HL-60 (cell line): ENCODE results near the gene JPH3.

Experiments used
- CTCF ChIP-seq: IDR thresholded peaks from one replicate; pipeline ENCODE4 v1.5.1; 2011; ENCODE audit warnings: low read length, control low read depth, inconsistent platforms; ENCODE audit not compliant: insufficient read depth
- GABPA ChIP-seq: IDR thresholded peaks from 2 replicates; pipeline ENCODE4 v1.6.1; 2012; ENCODE audit warnings: low read depth
- POLR2AphosphoS5 ChIP-seq: IDR thresholded peaks from 2 replicates; pipeline ENCODE4 v1.6.1; 2012; ENCODE audit warnings: low read depth
- SPI1 ChIP-seq: IDR thresholded peaks from 2 replicates; pipeline ENCODE4 v1.6.1; 2012; ENCODE audit warnings: low read depth, mild to moderate bottlenecking, borderline replicate concordance
- TF ChIP-seq, protein P1 (sequence below): IDR thresholded peaks from 2 replicates; pipeline ENCODE4 v1.6.1; 2012; ENCODE audit warnings: low read depth; ENCODE audit not compliant: insufficient replicate concordance

GRCh38 chr16:87584271-87584670 lies 18.0 kb upstream of the JPH3 start:
- TF ChIP-seq CTCF (no peak), SPI1 (no peak), GABPA (no peak), POLR2AphosphoS5 (no peak)
- TF ChIP-seq, protein P1, sequence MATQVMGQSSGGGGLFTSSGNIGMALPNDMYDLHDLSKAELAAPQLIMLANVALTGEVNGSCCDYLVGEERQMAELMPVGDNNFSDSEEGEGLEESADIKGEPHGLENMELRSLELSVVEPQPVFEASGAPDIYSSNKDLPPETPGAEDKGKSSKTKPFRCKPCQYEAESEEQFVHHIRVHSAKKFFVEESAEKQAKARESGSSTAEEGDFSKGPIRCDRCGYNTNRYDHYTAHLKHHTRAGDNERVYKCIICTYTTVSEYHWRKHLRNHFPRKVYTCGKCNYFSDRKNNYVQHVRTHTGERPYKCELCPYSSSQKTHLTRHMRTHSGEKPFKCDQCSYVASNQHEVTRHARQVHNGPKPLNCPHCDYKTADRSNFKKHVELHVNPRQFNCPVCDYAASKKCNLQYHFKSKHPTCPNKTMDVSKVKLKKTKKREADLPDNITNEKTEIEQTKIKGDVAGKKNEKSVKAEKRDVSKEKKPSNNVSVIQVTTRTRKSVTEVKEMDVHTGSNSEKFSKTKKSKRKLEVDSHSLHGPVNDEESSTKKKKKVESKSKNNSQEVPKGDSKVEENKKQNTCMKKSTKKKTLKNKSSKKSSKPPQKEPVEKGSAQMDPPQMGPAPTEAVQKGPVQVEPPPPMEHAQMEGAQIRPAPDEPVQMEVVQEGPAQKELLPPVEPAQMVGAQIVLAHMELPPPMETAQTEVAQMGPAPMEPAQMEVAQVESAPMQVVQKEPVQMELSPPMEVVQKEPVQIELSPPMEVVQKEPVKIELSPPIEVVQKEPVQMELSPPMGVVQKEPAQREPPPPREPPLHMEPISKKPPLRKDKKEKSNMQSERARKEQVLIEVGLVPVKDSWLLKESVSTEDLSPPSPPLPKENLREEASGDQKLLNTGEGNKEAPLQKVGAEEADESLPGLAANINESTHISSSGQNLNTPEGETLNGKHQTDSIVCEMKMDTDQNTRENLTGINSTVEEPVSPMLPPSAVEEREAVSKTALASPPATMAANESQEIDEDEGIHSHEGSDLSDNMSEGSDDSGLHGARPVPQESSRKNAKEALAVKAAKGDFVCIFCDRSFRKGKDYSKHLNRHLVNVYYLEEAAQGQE: no peak
